Measurements from ENCODE around the gene VENTX.

The VENTX gene

DNA sequence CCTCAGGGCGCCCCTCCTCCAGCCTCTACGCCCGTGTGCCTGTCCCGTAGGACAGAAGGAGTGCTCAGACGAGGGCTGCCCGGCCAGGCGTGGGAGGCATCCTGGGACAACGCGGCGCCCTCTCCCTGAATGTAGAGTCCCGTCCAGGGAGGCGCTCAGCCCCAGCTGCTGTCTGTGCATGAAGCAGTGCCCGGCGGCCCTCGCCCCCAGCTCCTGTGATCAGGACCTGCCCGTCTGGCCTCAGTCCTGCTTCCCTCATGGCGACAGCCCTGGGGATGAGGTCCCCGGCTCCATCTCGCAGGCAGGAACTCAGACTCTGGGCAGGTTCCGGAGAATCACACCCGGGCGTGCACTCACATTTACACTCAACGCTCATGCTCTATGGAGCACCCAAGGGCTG lies 32.5 kb upstream of the VENTX start:
- no peaks in the 10 kb centered on the region for H3K9me3 ChIP-seq (ENCODE audit: low read depth, low read length)
- no peak for DNase-seq (ENCODE audit: low read depth, low spot score)
- TF ChIP-seq POLR2AphosphoS5 (IDR thresholded peaks at IDR 0.05; ENCODE audit: borderline replicate concordance, low read depth, low read length) (no peak), EZH2 (IDR thresholded peaks at IDR 0.05) (no peak), FOXP2 (optimal IDR thresholded peaks at IDR 0.05; ENCODE audit: control extremely low read depth, extremely low read length, insufficient read depth) (no peak)

DNA sequence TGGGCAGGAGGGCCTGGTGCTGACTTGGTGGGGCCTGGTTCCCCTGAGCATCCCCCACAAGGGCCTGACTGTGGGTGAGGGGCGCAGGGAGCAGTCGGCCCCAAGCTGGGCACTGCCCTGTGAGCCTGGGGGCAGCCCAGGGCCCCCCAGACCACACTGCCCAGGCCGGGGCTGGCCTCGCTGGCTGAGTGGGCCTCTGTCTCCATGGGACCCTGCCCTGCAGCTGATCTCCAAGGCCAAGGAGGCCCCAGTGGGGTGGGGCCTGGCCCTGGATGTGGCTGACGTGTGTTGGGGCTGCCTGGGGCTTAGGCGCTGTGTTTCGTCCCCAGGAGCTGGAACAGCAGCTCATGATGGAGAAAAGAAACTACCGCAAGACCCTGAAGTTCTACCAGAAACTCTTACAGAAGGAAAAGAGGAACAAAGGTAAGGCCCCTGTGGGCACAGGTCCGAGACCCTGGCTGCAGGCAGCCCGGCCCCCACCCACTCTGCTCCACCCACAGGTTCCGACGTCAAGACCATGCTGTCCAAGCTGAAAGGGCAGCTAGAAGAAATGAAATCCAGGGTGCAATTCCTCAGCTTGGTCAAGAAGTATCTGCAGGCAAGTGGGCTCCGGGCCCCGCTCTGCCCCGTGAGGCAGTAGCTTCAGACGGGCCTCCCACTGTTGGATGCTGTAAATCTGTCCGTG lies 31.2 kb upstream of the VENTX start:
- H3K9ac ChIP-seq (ENCODE audit: insufficient read length) = no peak overlapping the region
- no peak for DNase-seq (ENCODE audit: low read depth, low spot score)
- H3K36me3 ChIP-seq (ENCODE audit: insufficient read depth, low read length) = no peaks in the 10 kb centered on the region
- no peak overlapping the region for H3K4me3 ChIP-seq
- TF ChIP-seq EZH2 (IDR thresholded peaks at IDR 0.05) (no peak), FOXP2 (optimal IDR thresholded peaks at IDR 0.05; ENCODE audit: control extremely low read depth, extremely low read length, insufficient read depth) (no peak), POLR2AphosphoS5 (IDR thresholded peaks at IDR 0.05; ENCODE audit: borderline replicate concordance, low read depth, low read length) (no peak)
- H3K27ac ChIP-seq = no peak overlapping the region
- H3K9me3 ChIP-seq (ENCODE audit: low read depth, low read length) = no peaks in the 10 kb centered on the region

More for the DNA sequence above, 32.5 kb upstream of the VENTX start:
- Histone ChIP-seq H3K9ac (ENCODE audit: insufficient read length) (no peak overlapping the region), H3K4me3 (no peak overlapping the region), H3K36me3 (ENCODE audit: insufficient read depth, low read length) (no peaks in the 10 kb centered on the region), H3K27ac (no peak overlapping the region)

DNA sequence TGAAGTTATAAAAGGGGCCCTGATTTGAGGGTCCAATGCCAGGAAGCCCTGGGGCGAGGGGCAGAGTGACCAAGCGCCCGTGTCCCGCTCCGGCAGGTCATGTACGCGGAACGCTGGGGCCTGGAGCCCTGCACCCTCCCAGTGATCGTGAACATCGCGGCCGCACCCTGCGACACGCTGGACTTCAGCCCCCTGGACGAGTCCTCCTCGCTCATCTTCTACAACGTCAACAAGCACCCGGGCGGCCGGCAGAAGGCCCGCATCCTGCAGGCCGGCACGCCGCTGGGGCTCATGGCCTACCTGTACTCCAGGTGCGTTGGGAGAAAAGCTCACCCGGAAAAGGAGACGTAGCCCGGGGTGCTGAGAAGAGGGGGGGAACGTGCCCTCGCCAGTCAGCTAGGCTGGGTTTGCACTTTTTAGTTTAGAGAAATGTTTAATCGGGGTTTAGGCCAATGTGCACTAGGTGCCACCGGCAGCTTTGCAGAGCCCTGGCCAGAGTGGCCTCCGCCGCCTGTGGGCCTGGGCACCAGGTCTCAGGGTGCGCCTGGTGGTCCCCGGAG lies 30.5 kb upstream of the VENTX start:
- Histone ChIP-seq H3K9me3 (ENCODE audit: low read depth, low read length) (no peaks in the 10 kb centered on the region), H3K9ac (ENCODE audit: insufficient read length) (no peak overlapping the region), H3K27ac (no peak overlapping the region), H3K4me3 (no peak overlapping the region), H3K36me3 (ENCODE audit: insufficient read depth, low read length) (no peaks in the 10 kb centered on the region)
- DNase-seq (ENCODE audit: low read depth, low spot score) = no peak
- TF ChIP-seq POLR2AphosphoS5 (IDR thresholded peaks at IDR 0.05; ENCODE audit: borderline replicate concordance, low read depth, low read length) = no peak
- no peak for TF ChIP-seq EZH2 (IDR thresholded peaks at IDR 0.05)
- no peak for TF ChIP-seq FOXP2 (optimal IDR thresholded peaks at IDR 0.05; ENCODE audit: control extremely low read depth, extremely low read length, insufficient read depth)

GRCh38 chr10:133207627-133208026 lies 30.0 kb upstream of the VENTX start:
- DNase-seq (ENCODE audit: low read depth, low spot score) = no peak
- Histone ChIP-seq H3K27ac (no peak overlapping the region), H3K9ac (ENCODE audit: insufficient read length) (no peak overlapping the region), H3K36me3 (ENCODE audit: insufficient read depth, low read length) (no peaks in the 10 kb centered on the region), H3K4me3 (no peak overlapping the region), H3K9me3 (ENCODE audit: low read depth, low read length) (no peaks in the 10 kb centered on the region)
- TF ChIP-seq EZH2 (IDR thresholded peaks at IDR 0.05) (no peak), POLR2AphosphoS5 (IDR thresholded peaks at IDR 0.05; ENCODE audit: borderline replicate concordance, low read depth, low read length) (no peak), FOXP2 (optimal IDR thresholded peaks at IDR 0.05; ENCODE audit: control extremely low read depth, extremely low read length, insufficient read depth) (no peak)

DNA sequence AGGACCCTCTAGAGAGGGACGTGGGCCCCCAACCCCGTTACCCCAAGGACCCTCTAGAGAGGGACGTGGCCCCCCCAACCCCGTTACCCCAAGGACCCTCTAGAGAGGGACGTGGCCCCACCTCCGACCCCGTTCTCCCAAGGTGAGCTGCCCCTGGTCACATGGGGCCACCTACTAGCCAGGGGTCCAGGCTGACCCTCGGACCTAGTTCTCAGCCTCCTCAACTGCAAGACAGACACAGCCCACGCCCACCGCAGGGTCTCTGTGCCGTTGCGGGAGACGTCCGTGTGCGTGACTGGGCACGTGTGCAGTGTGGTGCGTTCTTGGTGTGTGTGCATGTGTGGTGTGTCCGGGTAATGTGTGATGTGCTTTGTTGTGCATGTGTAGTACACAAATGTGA lies 29.2 kb upstream of the VENTX start:
- Histone ChIP-seq H3K9ac (ENCODE audit: insufficient read length) (no peak overlapping the region), H3K4me3 (no peak overlapping the region), H3K36me3 (ENCODE audit: insufficient read depth, low read length) (no peaks in the 10 kb centered on the region), H3K27ac (no peak overlapping the region), H3K9me3 (ENCODE audit: low read depth, low read length) (no peaks in the 10 kb centered on the region)
- no peak for DNase-seq (ENCODE audit: low read depth, low spot score)
- TF ChIP-seq FOXP2 (optimal IDR thresholded peaks at IDR 0.05; ENCODE audit: control extremely low read depth, extremely low read length, insufficient read depth) (no peak), EZH2 (IDR thresholded peaks at IDR 0.05) (no peak), POLR2AphosphoS5 (IDR thresholded peaks at IDR 0.05; ENCODE audit: borderline replicate concordance, low read depth, low read length) (no peak)

DNA sequence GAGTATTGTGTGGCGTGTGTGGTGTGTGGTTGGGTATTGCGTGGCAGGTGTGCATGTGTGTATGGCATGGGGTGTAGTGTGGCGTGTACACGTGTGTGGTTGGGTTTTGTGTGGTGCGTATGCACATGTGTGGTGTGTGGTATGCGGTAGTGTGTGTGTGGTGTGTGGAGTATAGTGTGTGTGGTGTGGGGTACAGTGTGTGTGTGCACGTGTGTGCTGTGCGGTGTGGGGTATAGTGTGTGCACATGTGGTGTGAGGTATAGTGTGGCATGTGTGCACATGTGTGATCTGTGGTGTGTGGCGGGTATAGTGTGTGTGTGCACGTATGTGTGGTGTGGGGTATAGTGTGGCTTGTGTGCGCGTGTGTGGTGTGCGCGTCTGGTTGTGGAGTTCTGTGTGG lies 28.5 kb upstream of the VENTX start:
- H3K9ac ChIP-seq (ENCODE audit: insufficient read length) = no peak overlapping the region
- no peaks in the 10 kb centered on the region for H3K9me3 ChIP-seq (ENCODE audit: low read depth, low read length)
- DNase-seq (ENCODE audit: low read depth, low spot score) = no peak
- no peaks in the 10 kb centered on the region for H3K36me3 ChIP-seq (ENCODE audit: insufficient read depth, low read length)
- no peak overlapping the region for H3K27ac ChIP-seq
- H3K4me3 ChIP-seq = no peak overlapping the region
- TF ChIP-seq FOXP2 (optimal IDR thresholded peaks at IDR 0.05; ENCODE audit: control extremely low read depth, extremely low read length, insufficient read depth) (no peak), EZH2 (IDR thresholded peaks at IDR 0.05) (no peak), POLR2AphosphoS5 (IDR thresholded peaks at IDR 0.05; ENCODE audit: borderline replicate concordance, low read depth, low read length) (no peak)

DNA sequence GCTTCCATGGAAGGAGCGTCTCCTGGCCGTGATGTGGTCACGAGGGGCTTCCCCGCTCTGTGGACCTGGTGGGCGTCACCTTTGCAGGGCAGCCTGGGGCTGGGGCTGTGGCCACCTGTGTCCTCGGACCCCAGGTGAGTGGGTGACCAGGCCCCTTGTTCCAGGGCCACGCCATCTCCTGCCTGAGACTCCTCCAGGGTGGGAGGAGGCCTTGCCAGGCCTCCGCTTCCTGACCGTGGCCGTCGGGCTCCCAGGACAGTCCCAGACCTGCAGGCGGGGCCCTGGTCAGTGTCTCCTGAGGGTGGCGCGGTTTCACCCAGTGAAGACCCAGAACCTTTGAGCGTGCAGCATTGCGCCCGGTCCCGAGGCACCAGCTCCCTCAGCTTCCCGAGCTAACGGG lies 28.0 kb upstream of the VENTX start:
- Histone ChIP-seq H3K27ac (no peak overlapping the region), H3K36me3 (ENCODE audit: insufficient read depth, low read length) (no peaks in the 10 kb centered on the region), H3K9ac (ENCODE audit: insufficient read length) (no peak overlapping the region), H3K4me3 (no peak overlapping the region), H3K9me3 (ENCODE audit: low read depth, low read length) (no peaks in the 10 kb centered on the region)
- no peak for DNase-seq (ENCODE audit: low read depth, low spot score)
- no peak for TF ChIP-seq POLR2AphosphoS5 (IDR thresholded peaks at IDR 0.05; ENCODE audit: borderline replicate concordance, low read depth, low read length)
- TF ChIP-seq EZH2 (IDR thresholded peaks at IDR 0.05) = no peak
- no peak for TF ChIP-seq FOXP2 (optimal IDR thresholded peaks at IDR 0.05; ENCODE audit: control extremely low read depth, extremely low read length, insufficient read depth)

DNA sequence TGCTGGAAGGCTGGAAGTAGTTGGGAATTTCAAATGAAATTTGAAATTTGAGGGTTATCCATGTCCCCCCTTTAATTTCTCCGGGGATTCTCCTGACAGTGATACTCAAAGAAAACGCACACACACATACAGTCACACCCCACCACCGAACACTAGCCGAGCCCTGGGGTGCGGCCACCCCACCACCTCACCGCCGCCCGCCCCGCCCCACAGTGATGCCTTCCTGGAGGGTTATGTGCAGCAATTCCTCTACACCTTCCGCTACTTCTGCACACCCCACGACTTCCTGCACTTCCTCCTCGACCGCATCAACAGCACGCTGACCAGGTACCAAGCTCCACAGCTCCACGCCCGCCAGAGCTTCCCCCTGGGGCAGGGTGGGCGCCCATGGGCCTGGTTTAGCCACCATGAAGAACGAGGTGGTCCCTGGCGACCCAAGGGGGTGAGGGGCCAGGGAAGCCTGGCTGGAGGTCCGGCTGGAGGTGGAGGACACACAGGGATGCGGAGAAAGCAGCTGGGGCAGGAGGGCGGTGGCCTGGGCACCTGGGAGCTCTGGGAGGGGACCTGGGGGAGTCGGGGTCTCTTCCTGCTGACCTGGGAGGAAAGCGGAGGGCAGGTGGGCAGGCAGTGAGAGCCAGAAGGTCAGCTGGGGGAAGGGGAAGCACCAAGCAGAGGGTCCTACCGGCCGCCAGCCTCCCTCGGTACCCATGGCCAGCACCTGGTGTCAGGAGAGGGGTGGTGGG lies 27.1 kb upstream of the VENTX start:
- Histone ChIP-seq H3K4me3 (no peak overlapping the region), H3K36me3 (ENCODE audit: insufficient read depth, low read length) (no peaks in the 10 kb centered on the region), H3K27ac (no peak overlapping the region), H3K9me3 (ENCODE audit: low read depth, low read length) (no peaks in the 10 kb centered on the region), H3K9ac (ENCODE audit: insufficient read length) (no peak overlapping the region)
- TF ChIP-seq POLR2AphosphoS5 (IDR thresholded peaks at IDR 0.05; ENCODE audit: borderline replicate concordance, low read depth, low read length) = no peak
- TF ChIP-seq EZH2 (IDR thresholded peaks at IDR 0.05) = no peak
- TF ChIP-seq FOXP2 (optimal IDR thresholded peaks at IDR 0.05; ENCODE audit: control extremely low read depth, extremely low read length, insufficient read depth) = no peak
- no peak for DNase-seq (ENCODE audit: low read depth, low spot score)

Measured in SK-N-MC (cell line).